Stimulated activated naive B cell treated with anti-CD40 and anti-IgM and Interleukin-4, amounts not matched to agents 10 μg/mL and 1 μg/mL and 100 μg/mL, for 72 hours (primary cell): ENCODE measurements around the gene CCDC201.
"Not testable (repeated sequence)": the region's sequence is repeated elsewhere in the genome, so short reads cannot be mapped to it uniquely, and the experiment has no call there.

Experiments used
- ATAC-seq, 2 donors: fragments of 150-1000 bp; cut with Tn5 transposase; replicated peaks; 2 replicates each; pipeline ENCODE4 v1.10.0; 2021; ENCODE audit warnings: moderate library complexity in 1 of 2
- DNase-seq: peaks from one replicate; pipeline ENCODE4 v3.0.0; 2021
- H3K27ac Mint-ChIP-seq: one replicate; pipeline ENCODE4 v1.8.0; 2022; ENCODE audit warnings: mild to moderate bottlenecking, mixed read lengths
- H3K27me3 Mint-ChIP-seq, 2 donors: one replicate each; pipeline ENCODE4 v1.8.0; 2022; ENCODE audit warnings: mixed read lengths in 2 of 2
- H3K36me3 Mint-ChIP-seq, 2 donors: one replicate each; pipeline ENCODE4 v1.8.0; 2022; ENCODE audit warnings: mixed read lengths in 2 of 2, mild to moderate bottlenecking in 1 of 2
- H3K4me1 Mint-ChIP-seq, 2 donors: one replicate each; pipeline ENCODE4 v1.8.0; 2022; ENCODE audit warnings: mixed read lengths in 2 of 2, mild to moderate bottlenecking in 1 of 2
- H3K4me3 Mint-ChIP-seq, 2 donors: one replicate each; pipeline ENCODE4 v1.8.0; 2022; ENCODE audit warnings: mild to moderate bottlenecking in 2 of 2, mixed read lengths in 2 of 2, moderate library complexity in 1 of 2
- H3K9me3 Mint-ChIP-seq, 2 donors: one replicate each; pipeline ENCODE4 v1.8.0; 2022; ENCODE audit warnings: mixed read lengths in 2 of 2, mild to moderate bottlenecking in 1 of 2

CCDC201 gene

DNA sequence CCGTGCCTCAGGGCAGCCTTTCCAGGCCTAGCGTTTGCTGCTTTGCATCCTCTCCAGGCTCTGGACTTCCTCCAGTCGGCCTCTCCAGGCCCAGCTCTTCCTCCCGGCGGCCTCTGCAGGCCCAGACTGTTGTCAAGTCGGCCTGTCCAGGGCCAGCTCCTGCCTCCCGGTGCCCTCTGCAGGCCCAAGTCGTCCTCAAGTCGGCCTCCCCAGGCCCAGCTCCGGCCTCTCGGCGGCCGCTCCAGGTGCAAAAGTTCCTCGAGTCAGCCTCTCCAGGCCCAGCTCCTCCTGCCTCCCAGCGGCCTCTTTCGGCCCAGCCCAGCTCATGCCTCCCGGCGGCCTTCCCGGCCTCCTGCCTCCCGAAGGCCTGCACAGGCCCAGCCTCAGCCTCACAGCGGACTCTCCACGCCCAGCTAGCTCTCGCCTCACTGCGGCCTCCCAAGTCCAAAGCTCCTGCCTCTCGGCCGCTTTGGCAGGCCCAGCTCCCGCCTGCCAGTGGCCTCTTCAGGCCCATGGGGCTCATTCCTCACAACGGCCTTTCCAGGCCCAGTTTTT is 62.4 kb downstream of the CCDC201 start:
- H3K9me3 Mint-ChIP-seq, ATAC-seq, DNase-seq, H3K27me3 Mint-ChIP-seq, H3K4me1 Mint-ChIP-seq, H3K27ac Mint-ChIP-seq, H3K4me3 Mint-ChIP-seq: not testable (repeated sequence)
- H3K36me3 Mint-ChIP-seq, result peaks cover 21 to 28% of the 10 kb centered on the region in 2 donors
